Measurements from ENCODE around the gene CDKAL1. TPM values are rescaled to one million over a fixed set of nuclear protein-coding genes. Genes with fewer than 3 reads are reported as not detected.

The CDKAL1 gene
- total and polyA plus RNA-seq, 10 of the 15 experiments (the other 5 are each of a cell fraction or from before 2014, with no cell fraction given): 10.7 to 26.9 (median 17.3) TPM

DNA sequence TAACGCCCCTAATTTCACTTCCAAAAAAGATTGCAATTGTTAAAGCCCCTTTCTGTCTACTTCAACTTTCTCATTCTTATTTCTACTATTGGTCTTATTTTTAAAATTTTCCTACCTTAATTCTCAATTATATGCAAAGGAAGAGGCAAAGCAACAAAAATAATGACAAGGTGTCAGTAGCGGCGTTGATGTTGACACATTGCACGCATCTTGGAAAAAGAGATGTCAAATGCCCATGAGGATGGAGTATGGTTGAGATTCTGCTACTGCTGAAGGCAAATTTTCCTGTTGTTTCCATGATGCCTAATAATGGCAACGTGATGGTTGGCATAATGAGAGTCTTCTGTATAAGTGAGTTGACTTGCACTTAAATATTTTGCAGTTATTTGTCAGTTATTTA is 258.9 kb downstream of the CDKAL1 start (continued):
- TF ChIP-seq, protein P1, sequence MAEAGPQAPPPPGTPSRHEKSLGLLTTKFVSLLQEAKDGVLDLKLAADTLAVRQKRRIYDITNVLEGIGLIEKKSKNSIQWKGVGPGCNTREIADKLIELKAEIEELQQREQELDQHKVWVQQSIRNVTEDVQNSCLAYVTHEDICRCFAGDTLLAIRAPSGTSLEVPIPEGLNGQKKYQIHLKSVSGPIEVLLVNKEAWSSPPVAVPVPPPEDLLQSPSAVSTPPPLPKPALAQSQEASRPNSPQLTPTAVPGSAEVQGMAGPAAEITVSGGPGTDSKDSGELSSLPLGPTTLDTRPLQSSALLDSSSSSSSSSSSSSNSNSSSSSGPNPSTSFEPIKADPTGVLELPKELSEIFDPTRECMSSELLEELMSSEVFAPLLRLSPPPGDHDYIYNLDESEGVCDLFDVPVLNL (IDR thresholded peaks at IDR 0.05; ENCODE audit: low read depth, low read length): no peak
- TF ChIP-seq BCL11A (IDR thresholded peaks at IDR 0.05; ENCODE audit: low read depth, low read length): no peak
- no peak for TF ChIP-seq LARP7 (IDR thresholded peaks at IDR 0.05)

DNA sequence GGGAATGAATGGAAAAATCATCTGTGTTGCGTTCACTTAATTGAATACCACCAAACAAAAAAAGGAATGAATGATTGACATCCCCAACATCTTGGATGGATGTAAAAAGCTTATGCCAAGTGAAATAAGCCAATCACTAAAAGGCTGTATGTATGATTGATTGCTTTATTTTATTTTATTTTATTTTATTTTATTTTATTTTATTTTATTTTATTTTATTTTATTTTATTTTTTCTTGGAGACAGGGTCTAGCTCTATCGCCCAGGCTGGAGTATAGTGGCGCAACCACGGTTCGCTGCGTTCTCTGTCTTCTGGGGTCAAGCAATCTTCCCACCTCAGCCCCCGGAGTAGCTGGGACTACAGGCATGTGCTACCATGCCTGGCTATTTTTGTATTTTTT is 263.3 kb downstream of the CDKAL1 start:
- WGBS (ENCODE audit: insufficient coverage, insufficient replicate concordance, low lambda C conversion rate, missing lambda C conversion rate): 98% methylated on average over 7 of the region's 7 CpGs
- no peak for TF ChIP-seq TCF7 (IDR thresholded peaks at IDR 0.05; ENCODE audit: borderline replicate concordance)
- TF ChIP-seq MYC (IDR thresholded peaks at IDR 0.05; ENCODE audit: insufficient read depth, insufficient read length, insufficient replicate concordance, low read length, severe bottlenecking): no peak
- TF ChIP-seq TCF3 (IDR thresholded peaks at IDR 0.05; ENCODE audit: borderline replicate concordance, insufficient read depth, low read depth, low read length): no peak
- TF ChIP-seq ZNF24 (IDR thresholded peaks at IDR 0.05): no peak
- no peak for TF ChIP-seq DPF2 (IDR thresholded peaks at IDR 0.05)
- TF ChIP-seq HDAC2 (IDR thresholded peaks at IDR 0.05): no peak
- no peak for TF ChIP-seq KDM1A (IDR thresholded peaks at IDR 0.05; ENCODE audit: borderline replicate concordance)
- TF ChIP-seq ZNF592 (IDR thresholded peaks at IDR 0.05): no peak
- TF ChIP-seq NR2C1 (IDR thresholded peaks at IDR 0.05): no peak
- no peak for TF ChIP-seq WRNIP1 (IDR thresholded peaks at IDR 0.05; ENCODE audit: borderline replicate concordance, low read depth, low read length)
- TF ChIP-seq SREBF2 (IDR thresholded peaks at IDR 0.05; ENCODE audit: low read length): no peak
- TF ChIP-seq POLR2AphosphoS2 (IDR thresholded peaks at IDR 0.05; ENCODE audit: low read depth, low read length): no peak
- no peak for TF ChIP-seq HDGF (IDR thresholded peaks at IDR 0.05)
- no peak for TF ChIP-seq IRF4 (IDR thresholded peaks at IDR 0.05; ENCODE audit: low read depth, low read length)
- TF ChIP-seq, protein P2, sequence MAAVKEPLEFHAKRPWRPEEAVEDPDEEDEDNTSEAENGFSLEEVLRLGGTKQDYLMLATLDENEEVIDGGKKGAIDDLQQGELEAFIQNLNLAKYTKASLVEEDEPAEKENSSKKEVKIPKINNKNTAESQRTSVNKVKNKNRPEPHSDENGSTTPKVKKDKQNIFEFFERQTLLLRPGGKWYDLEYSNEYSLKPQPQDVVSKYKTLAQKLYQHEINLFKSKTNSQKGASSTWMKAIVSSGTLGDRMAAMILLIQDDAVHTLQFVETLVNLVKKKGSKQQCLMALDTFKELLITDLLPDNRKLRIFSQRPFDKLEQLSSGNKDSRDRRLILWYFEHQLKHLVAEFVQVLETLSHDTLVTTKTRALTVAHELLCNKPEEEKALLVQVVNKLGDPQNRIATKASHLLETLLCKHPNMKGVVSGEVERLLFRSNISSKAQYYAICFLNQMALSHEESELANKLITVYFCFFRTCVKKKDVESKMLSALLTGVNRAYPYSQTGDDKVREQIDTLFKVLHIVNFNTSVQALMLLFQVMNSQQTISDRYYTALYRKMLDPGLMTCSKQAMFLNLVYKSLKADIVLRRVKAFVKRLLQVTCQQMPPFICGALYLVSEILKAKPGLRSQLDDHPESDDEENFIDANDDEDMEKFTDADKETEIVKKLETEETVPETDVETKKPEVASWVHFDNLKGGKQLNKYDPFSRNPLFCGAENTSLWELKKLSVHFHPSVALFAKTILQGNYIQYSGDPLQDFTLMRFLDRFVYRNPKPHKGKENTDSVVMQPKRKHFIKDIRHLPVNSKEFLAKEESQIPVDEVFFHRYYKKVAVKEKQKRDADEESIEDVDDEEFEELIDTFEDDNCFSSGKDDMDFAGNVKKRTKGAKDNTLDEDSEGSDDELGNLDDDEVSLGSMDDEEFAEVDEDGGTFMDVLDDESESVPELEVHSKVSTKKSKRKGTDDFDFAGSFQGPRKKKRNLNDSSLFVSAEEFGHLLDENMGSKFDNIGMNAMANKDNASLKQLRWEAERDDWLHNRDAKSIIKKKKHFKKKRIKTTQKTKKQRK (IDR thresholded peaks at IDR 0.05; ENCODE audit: low read depth, low read length): no peak

More for the DNA sequence above, 263.3 kb downstream of the CDKAL1 start:
- intact Hi-C loops (cut with micrococcal nuclease; ENCODE audit: unreplicated experiment) (no loop called here), in situ Hi-C loops (cut with MboI) (no loop called here)
- SMC1A ChIA-PET (ENCODE audit: uncharacterized antibody, unreplicated experiment): interaction anchor here (1.0 kb wide), 1 partner anchor 12 kb away, joined by 3 read pairs; no protein-coding TSS in a partner anchor
- no peaks in the 10 kb centered on the region for H3K9me3 ChIP-seq (replicated peaks; ENCODE audit: control insufficient read depth, insufficient read depth, low read length)
- FAIRE-seq: no peak
- no peak overlapping the region for H2AFZ ChIP-seq (ENCODE audit: control insufficient read depth, low read depth, low read length)
- no peak overlapping the region for H3K4me3 ChIP-seq
- H4K20me1 ChIP-seq (ENCODE audit: control insufficient read depth, insufficient read depth): no peaks in the 10 kb centered on the region
- RAD21 ChIA-PET (ENCODE audit: unreplicated experiment): no interaction called here
- H3K4me1 ChIP-seq (ENCODE audit: control insufficient read depth, insufficient read depth, low read length): no peaks in the 10 kb centered on the region
- no peaks in the 10 kb centered on the region for H3K27me3 ChIP-seq (replicated peaks in 1 of 2; ENCODE audit: control insufficient read depth in 2 of 2, insufficient read depth in 2 of 2, low read length in 1 of 2)
- H3K9ac ChIP-seq (ENCODE audit: control insufficient read depth, insufficient read depth, low read length): no peak overlapping the region
- POLR2A ChIA-PET: no interaction called here
- no peak for ATAC-seq
- H3K4me2 ChIP-seq (ENCODE audit: control insufficient read depth, insufficient read depth): no peak overlapping the region
- no peak overlapping the region for H3K27ac ChIP-seq (ENCODE audit: control insufficient read depth, insufficient read depth)
- CTCF ChIA-PET: interaction anchor here (1.2 kb wide), 1 partner anchor 10 kb away, joined by 3 read pairs; no protein-coding TSS in a partner anchor
- DNase-seq (ENCODE audit: low read depth, low spot score): no peak
- BruUV-seq (replicated peaks): no TSS peak
- no peaks in the 10 kb centered on the region for H3K79me2 ChIP-seq (ENCODE audit: control insufficient read depth, insufficient read depth, low read length)
- H3K36me3 ChIP-seq (ENCODE audit: control insufficient read depth in 2 of 2, insufficient read depth in 2 of 2, low read length in 1 of 2): no peaks in the 10 kb centered on the region
